ENCODE measurements around the gene PLPPR5.
"Not testable (repeated sequence)": the region's sequence is repeated elsewhere in the genome, so short reads cannot be mapped to it uniquely, and the experiment has no call there.

The PLPPR5 gene

GRCh38 chr1:99004861-99005442 is at the start of gene PLPPR5:
PLPPR5 (minus strand) TSS chr1:99004861; CDS start chr1:99004671, 190 bp downstream.
- intact Hi-C loops (cut with DNase I) = no loop called here
- DNase-seq = peak in 9 of 10 donors; percentile 11 to 89 (median 34)

DNA sequence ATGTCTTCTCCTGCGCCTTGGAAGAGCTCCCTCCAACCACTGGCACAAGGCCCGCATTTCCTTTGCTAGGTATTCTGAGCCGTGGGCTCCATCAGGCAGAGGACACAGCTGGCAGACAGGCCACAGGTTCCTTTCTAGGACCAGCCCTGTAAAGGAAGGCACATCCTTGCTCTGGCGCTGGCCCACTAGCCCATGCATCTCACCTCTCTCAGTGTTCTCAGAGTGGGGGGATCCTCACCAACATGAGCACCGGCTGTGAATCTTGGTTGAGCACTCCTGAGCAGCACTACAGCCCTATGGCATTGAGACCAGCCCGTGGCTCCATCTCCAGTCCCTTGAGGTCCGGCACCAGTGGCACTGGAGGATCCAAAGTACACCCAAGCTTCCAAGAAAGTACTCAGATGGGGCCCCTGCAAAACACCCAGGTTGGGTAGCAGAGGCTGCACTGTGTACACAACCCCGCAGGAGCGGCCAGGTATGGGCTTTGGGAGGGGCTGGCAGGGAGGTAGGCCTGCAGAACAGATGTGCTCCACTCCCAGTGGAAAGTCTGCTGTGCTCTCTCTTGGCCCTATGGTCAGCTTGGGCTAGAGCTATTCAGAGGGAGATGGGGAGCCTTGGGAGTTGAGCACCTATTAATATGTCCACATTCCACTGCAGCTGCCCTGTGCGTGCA is 47.1 kb upstream of the PLPPR5 start:
- intact Hi-C loops (cut with DNase I) = no loop called here
- peak in 2 of 10 donors; percentile 64 to 77 for DNase-seq

DNA sequence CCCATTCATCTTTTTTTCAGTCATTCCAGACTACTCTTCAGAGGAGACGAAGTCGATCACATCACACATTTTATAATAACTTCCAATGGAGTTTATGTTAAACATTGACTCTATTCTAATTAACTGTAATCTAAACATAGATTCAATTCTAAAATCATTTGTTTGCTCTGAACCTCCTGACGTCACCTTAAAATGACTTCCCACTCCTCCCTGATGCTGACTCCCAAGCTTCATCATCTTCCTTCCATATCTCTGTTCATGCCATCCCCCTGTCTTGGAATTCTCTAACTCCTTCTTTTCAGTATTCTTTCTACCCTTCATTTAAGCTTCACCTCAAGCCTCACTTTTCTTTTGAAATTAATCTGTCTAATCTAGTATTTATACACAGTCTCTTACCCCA is 45.1 kb upstream of the PLPPR5 start:
- no peak for DNase-seq
- intact Hi-C loops (cut with DNase I) = no loop called here

DNA sequence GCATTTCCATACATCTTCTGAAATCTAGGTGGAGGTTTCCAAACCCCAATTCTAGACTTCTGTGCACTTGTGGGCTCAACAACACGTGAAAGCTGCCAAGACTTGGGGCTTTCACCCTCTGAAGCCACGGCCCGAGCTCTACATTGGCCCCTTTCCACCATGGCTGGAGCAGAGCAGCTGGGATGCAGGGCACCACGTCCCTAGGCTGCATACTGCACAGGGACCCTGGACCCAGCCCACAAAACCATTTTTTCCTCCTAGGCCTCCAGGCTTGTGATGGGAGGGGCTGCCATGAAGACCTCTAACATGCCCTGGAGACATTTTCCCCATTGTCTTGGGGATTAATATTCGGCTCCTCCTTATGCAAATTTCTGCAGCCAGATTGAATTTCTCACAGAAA is 32.1 kb upstream of the PLPPR5 start:
- intact Hi-C loops (cut with DNase I) = not testable (repeated sequence)

GRCh38 chr1:99018313-99018712 is 13.7 kb upstream of the PLPPR5 start:
- intact Hi-C loops (cut with DNase I) = no loop called here
- no peak for DNase-seq

More for the DNA sequence above, 32.1 kb upstream of the PLPPR5 start:
- DNase-seq = peak in 1 of 10 donors; percentile 67

DNA sequence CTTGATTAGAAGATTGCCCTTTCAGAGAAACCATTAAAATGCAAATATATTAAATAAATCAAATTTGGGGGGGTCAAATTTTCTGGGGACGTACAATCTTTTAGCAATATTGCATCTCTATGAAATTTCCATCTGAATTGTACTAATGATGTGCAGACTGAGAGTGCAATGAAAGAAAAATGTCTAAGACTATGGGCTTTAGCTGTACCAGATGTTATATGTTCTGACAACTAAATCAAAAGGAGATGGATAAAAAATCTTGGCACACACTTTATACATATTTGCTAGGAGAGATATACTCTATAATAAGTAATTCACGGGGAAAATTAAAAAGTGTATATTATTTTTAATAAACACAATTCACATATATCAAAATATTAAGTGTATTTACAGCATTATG is 13.0 kb upstream of the PLPPR5 start:
- DNase-seq = no peak
- intact Hi-C loops (cut with DNase I) = no loop called here

- intact Hi-C loops (cut with DNase I) = no loop called here
- no peak for DNase-seq
These were observed 6.0 kb upstream of the PLPPR5 start for GRCh38 chr1:99010679-99011078.

- DNase-seq = no peak
- intact Hi-C loops (cut with DNase I) = no loop called here
These were observed 2.7 kb upstream of the PLPPR5 start for GRCh38 chr1:99007366-99007765.

- intact Hi-C loops (cut with DNase I) = no loop called here
These were observed 879 bp upstream of the PLPPR5 start for GRCh38 chr1:99005537-99005942.

GRCh38 chr1:99004254-99004860 is 304 bp downstream of the PLPPR5 start:
- intact Hi-C loops (cut with DNase I) = no loop called here
- peak; percentile 14 to 89 (median 38) for DNase-seq

More at GRCh38 chr1:99005537-99005942, 879 bp upstream of the PLPPR5 start:
- DNase-seq = peak in 5 of 10 donors; percentile 12 to 76 (median 63)

- DNase-seq = peak in 8 of 10 donors; percentile 15 to 86 (median 32)
- intact Hi-C loops (cut with DNase I) = no loop called here
These were observed 944 bp downstream of the PLPPR5 start for GRCh38 chr1:99003581-99004253.

- intact Hi-C loops (cut with DNase I) = no loop called here
- DNase-seq = no peak
These were observed 11.8 kb downstream of the PLPPR5 start for GRCh38 chr1:98992844-98993243.

- intact Hi-C loops (cut with DNase I) = no loop called here
- DNase-seq = no peak
These were observed 13.3 kb downstream of the PLPPR5 start for GRCh38 chr1:98991127-98992012.

DNA sequence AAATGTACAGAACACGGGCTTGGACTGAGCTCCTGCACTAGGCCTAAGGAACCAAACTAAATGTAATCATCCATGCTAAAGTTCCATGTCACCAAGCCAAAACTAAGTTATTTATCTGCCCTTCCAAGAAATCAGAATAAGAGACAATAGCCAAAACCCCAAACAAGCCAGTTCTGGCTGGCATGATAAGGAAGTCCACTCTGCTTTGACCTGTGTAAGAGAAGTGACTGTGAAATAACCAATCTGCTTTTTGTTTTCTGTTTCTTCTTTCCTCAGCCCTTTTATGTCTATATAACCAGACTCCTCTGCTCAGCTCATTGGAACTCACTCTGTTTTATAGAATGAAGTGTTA is 15.1 kb downstream of the PLPPR5 start:
- intact Hi-C loops (cut with DNase I) = no loop called here
- DNase-seq = no peak

- no peak for DNase-seq
- intact Hi-C loops (cut with DNase I) = no loop called here
These were observed 15.6 kb downstream of the PLPPR5 start for GRCh38 chr1:98988904-98989555.

DNA sequence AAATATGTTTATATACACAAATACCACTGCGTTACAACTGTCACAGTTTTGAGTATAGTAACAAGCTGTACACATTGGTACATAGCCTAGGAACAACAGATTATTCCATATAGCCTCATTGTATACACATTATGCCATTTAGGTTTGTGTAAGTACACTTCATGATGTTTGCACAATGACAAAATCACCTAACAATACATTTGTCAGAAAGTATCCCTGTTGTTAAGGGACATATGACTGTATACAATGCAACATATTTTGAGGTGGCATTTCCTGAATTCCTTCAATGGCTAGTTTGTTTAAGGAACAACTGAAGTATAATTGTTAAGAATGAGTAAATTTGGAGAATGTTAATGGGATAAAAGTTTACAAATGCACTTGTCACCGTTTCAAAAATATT is 19.0 kb downstream of the PLPPR5 start:
- no peak for DNase-seq
- intact Hi-C loops (cut with DNase I) = no loop called here

DNA sequence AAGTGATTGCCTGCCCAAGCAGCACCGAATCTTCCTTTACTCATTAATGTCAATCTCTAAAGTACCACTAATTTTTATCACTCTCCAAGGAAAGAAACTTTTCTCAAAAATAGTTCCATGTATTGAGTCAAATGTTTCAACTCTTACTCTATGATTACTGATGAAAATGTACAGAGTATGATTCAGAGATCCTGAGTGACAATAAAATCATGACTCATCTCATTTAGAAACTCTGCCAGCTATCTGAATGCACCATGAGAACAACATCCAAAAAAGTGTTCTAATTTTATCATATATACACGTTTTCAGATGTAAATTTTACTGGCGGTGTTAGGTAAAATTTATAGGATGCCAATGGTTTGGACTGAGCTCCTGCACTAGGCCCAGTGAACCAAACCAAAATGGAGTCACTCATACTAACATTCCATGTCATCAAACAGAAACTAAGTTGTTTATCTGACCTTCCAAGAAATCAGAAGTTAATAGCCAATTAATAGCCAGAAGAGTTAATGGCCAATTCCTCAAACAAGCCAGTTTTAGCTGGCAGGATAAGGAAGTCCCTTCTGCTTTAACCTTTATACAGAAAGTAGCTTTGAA is 22.6 kb downstream of the PLPPR5 start:
- no peak for DNase-seq
- intact Hi-C loops (cut with DNase I) = no loop called here

GRCh38 chr1:98979463-98979862 is 25.2 kb downstream of the PLPPR5 start:
- intact Hi-C loops (cut with DNase I) = no loop called here
- no peak for DNase-seq

GRCh38 chr1:98975810-98976209 is 28.9 kb downstream of the PLPPR5 start:
- intact Hi-C loops (cut with DNase I) = no loop called here
- no peak for DNase-seq
